H9 (cell line): ENCODE results near the gene TDRD7. TPM values are rescaled to one million over a fixed set of nuclear protein-coding genes. Genes with fewer than 3 reads are reported as not detected.

Source experiments
- DNase-seq: peaks from one replicate; pipeline ENCODE4 v3.0.0-alpha.2; 2017
- H2AFZ ChIP-seq: one replicate; pipeline ENCODE4 v1.6.1; 2013; ENCODE audit warnings: mild to moderate bottlenecking, low read length, control low read depth, moderate library complexity
- H2AK5ac ChIP-seq: 2 replicates; pipeline ENCODE4 v1.6.1; 2013; ENCODE audit warnings: low read length, control low read depth, mixed read lengths; ENCODE audit not compliant: insufficient read length
- H2BK120ac ChIP-seq: one replicate; pipeline ENCODE4 v1.6.1; 2013; ENCODE audit warnings: low read depth, mild to moderate bottlenecking, low read length, control low read depth, inconsistent platforms; ENCODE audit not compliant: poor library complexity, severe bottlenecking
- H2BK12ac ChIP-seq: 2 replicates; pipeline ENCODE4 v1.6.1; 2013; ENCODE audit warnings: low read length, control low read depth, mixed read lengths, low read depth; ENCODE audit not compliant: insufficient read length
- H2BK15ac ChIP-seq: 2 replicates; pipeline ENCODE4 v1.6.1; 2013; ENCODE audit warnings: low read depth, low read length, control low read depth
- H2BK20ac ChIP-seq: one replicate; pipeline ENCODE4 v1.6.1; 2013; ENCODE audit warnings: low read depth, mild to moderate bottlenecking, low read length, control low read depth, inconsistent platforms; ENCODE audit not compliant: poor library complexity, severe bottlenecking
- H2BK5ac ChIP-seq: 2 replicates; pipeline ENCODE4 v1.6.1; 2013; ENCODE audit warnings: low read length, control low read depth, mixed read lengths; ENCODE audit not compliant: insufficient read length
- H3K14ac ChIP-seq: 2 replicates; pipeline ENCODE4 v1.6.1; 2013; ENCODE audit warnings: low read length, control low read depth; ENCODE audit not compliant: insufficient read depth
- H3K18ac ChIP-seq: 2 replicates; pipeline ENCODE4 v1.6.1; 2013; ENCODE audit warnings: low read depth, mild to moderate bottlenecking, mixed read lengths, low read length, control low read depth; ENCODE audit not compliant: insufficient read length
- H3K23ac ChIP-seq: 2 replicates; pipeline ENCODE4 v1.6.1; 2013; ENCODE audit warnings: low read length, control low read depth, mixed read lengths, low read depth; ENCODE audit not compliant: insufficient read length
- H3K23me2 ChIP-seq: 2 replicates; pipeline ENCODE4 v1.6.1; 2013; ENCODE audit warnings: low read depth, mild to moderate bottlenecking, mixed read lengths, low read length, control low read depth; ENCODE audit not compliant: insufficient read length, poor library complexity, severe bottlenecking
- H3K27ac ChIP-seq: 2 replicates; pipeline ENCODE4 v1.5.1; 2013; ENCODE audit warnings: low read length, control low read depth, mixed read lengths, low read depth; ENCODE audit not compliant: insufficient read length
- H3K27me3 ChIP-seq: 2 replicates; pipeline ENCODE4 v1.6.1; 2013; ENCODE audit warnings: low read length, control low read depth, inconsistent platforms; ENCODE audit not compliant: insufficient read depth
- H3K4ac ChIP-seq: 2 replicates; pipeline ENCODE4 v1.6.1; 2013; ENCODE audit warnings: low read depth, mild to moderate bottlenecking, control low read depth, inconsistent platforms, low read length, moderate library complexity
- H3K4me1 ChIP-seq: 2 replicates; pipeline ENCODE4 v1.6.1; 2013; ENCODE audit warnings: low read length, control low read depth, inconsistent platforms; ENCODE audit not compliant: insufficient read depth
- H3K4me2 ChIP-seq: 2 replicates; pipeline ENCODE4 v1.6.1; 2013; ENCODE audit warnings: low read length, control low read depth, mixed read lengths; ENCODE audit not compliant: insufficient read length, insufficient read depth
- H3K56ac ChIP-seq: 2 replicates; pipeline ENCODE4 v1.6.1; 2013; ENCODE audit warnings: low read depth, mild to moderate bottlenecking, mixed read lengths, low read length, control low read depth; ENCODE audit not compliant: insufficient read length
- H3K79me1 ChIP-seq: 2 replicates; pipeline ENCODE4 v1.6.1; 2013; ENCODE audit warnings: low read depth, mild to moderate bottlenecking, moderate library complexity, low read length, control low read depth, inconsistent platforms; ENCODE audit not compliant: insufficient read depth, poor library complexity, severe bottlenecking
- H3K79me2 ChIP-seq: 2 replicates; pipeline ENCODE4 v1.6.1; 2013; ENCODE audit warnings: low read length, control low read depth, inconsistent platforms; ENCODE audit not compliant: insufficient read depth
- H3K9ac ChIP-seq: 2 replicates; pipeline ENCODE4 v1.6.1; 2013; ENCODE audit warnings: low read length, control low read depth, mixed read lengths; ENCODE audit not compliant: insufficient read length; ENCODE audit errors: extremely low read depth
- H3K9me3 ChIP-seq: one replicate; pipeline ENCODE4 v1.6.1; 2013; ENCODE audit warnings: low read depth, low read length, inconsistent platforms; ENCODE audit not compliant: control insufficient read depth
- H3T11ph ChIP-seq: one replicate; pipeline ENCODE4 v1.6.1; 2013; ENCODE audit warnings: mild to moderate bottlenecking, low read length, control low read depth, inconsistent platforms
- H4K20me1 ChIP-seq: one replicate; pipeline ENCODE4 v1.6.1; 2013; ENCODE audit not compliant: control insufficient read depth, insufficient read length, insufficient read depth
- H4K5ac ChIP-seq: 2 replicates; pipeline ENCODE4 v1.6.1; 2013; ENCODE audit warnings: low read depth, mild to moderate bottlenecking, mixed read lengths, low read length, control low read depth; ENCODE audit not compliant: insufficient read length
- H4K8ac ChIP-seq: replicated peaks from 2 replicates; pipeline ENCODE4 v1.6.1; 2013; ENCODE audit warnings: low read length, control low read depth, mixed read lengths, low read depth; ENCODE audit not compliant: insufficient read length
- H4K91ac ChIP-seq: 2 replicates; pipeline ENCODE4 v1.6.1; 2013; ENCODE audit warnings: low read depth, mild to moderate bottlenecking, moderate library complexity, mixed read lengths, low read length, control low read depth; ENCODE audit not compliant: insufficient read length
- H3K27ac Mint-ChIP-seq, 3 experiments: 2 replicates in 2 of 3; 3 replicates in 1 of 3; pipeline ENCODE4 v1.8.0; 2020 to 2021; ENCODE audit warnings: mixed read lengths in 3 of 3, mild to moderate bottlenecking in 1 of 3, moderate library complexity in 1 of 3
- H3K27me3 Mint-ChIP-seq: 2 replicates; pipeline ENCODE4 v1.8.0; 2021; ENCODE audit warnings: low read depth, mild to moderate bottlenecking, moderate library complexity, mixed read lengths
- H3K36me3 Mint-ChIP-seq, 3 experiments: 2 replicates in 2 of 3; 3 replicates in 1 of 3; pipeline ENCODE4 v1.8.0; 2020 to 2021; ENCODE audit warnings: low read depth in 3 of 3, mixed read lengths in 3 of 3; ENCODE audit not compliant: insufficient read depth in 1 of 3
- H3K4me1 Mint-ChIP-seq, 2 experiments: 2 replicates each; pipeline ENCODE4 v1.8.0; 2020; ENCODE audit warnings: mixed read lengths in 2 of 2
- H3K4me3 Mint-ChIP-seq, 2 experiments: 2 replicates in 1 of 2; 3 replicates in 1 of 2; pipeline ENCODE4 v1.8.0; 2020 to 2021; ENCODE audit warnings: mild to moderate bottlenecking in 2 of 2, mixed read lengths in 2 of 2, moderate library complexity in 1 of 2
- H3K9me3 Mint-ChIP-seq, 2 experiments: 2 replicates in 1 of 2; 3 replicates in 1 of 2; pipeline ENCODE4 v1.8.0; 2020; ENCODE audit warnings: mild to moderate bottlenecking in 2 of 2, mixed read lengths in 2 of 2, moderate library complexity in 1 of 2
- CTCF ChIP-seq: fragments of 200-600 bp; sonication (generic); conservative IDR thresholded peaks from 3 replicates; pipeline ENCODE4 v1.8.0; 2021; ENCODE audit warnings: antibody characterized with exemption, mild to moderate bottlenecking
- WGBS: extraction: QIAGEN DNeasy Blood & Tissue Kit; methylation state at CpG from one replicate; pipeline ENCODE4 v1.1.7; 2013; ENCODE audit warnings: missing lambda C conversion rate, low lambda C conversion rate, mixed read lengths; ENCODE audit not compliant: insufficient read length; ENCODE audit errors: extremely low coverage; 5-methylcytosine and 5-hydroxymethylcytosine counted together
- total RNA-seq: library from RNA; stranded (reverse); gene quantifications from 2 replicates; pipeline ENCODE4 v1.2.1, GENCODE V29; 2021

TDRD7 gene
- total RNA-seq, 1 experiment from 2014 or later, result 5.1 TPM

GRCh38 chr9:97431549-97432143, 19.8 kb downstream of the TDRD7 start:
- Histone ChIP-seq H2BK20ac (no peak overlapping the region), H4K20me1 (no peaks in the 10 kb centered on the region), H3K9me3 (no peaks in the 10 kb centered on the region), H4K91ac (no peak overlapping the region), H3K56ac (no peak overlapping the region), H3K4ac (no peak overlapping the region), H3T11ph (no peak overlapping the region), H2BK12ac (no peak overlapping the region), H3K18ac (no peak overlapping the region), H3K27me3 (no peaks in the 10 kb centered on the region), H2BK5ac (no peak overlapping the region), H3K4me2 (no peak overlapping the region), H3K23me2 (no peaks in the 10 kb centered on the region), H2BK15ac (no peak overlapping the region), H2BK120ac (no peak overlapping the region), H2AK5ac (no peak overlapping the region), H3K79me1 (no peaks in the 10 kb centered on the region), H3K23ac (no peak overlapping the region), H3K27ac (no peak overlapping the region), H2AFZ (no peak overlapping the region), H3K4me1 (no peaks in the 10 kb centered on the region), H3K14ac (no peak overlapping the region), H4K8ac (no peak overlapping the region), H4K5ac (no peak overlapping the region), H3K79me2 (no peaks in the 10 kb centered on the region), H3K9ac (no peak overlapping the region)
- Mint-ChIP-seq H3K9me3 (no peaks in the 10 kb centered on the region), H3K27me3 (no peaks in the 10 kb centered on the region), H3K4me1 (peaks cover 6% of the 10 kb centered on the region in 2 experiments), H3K36me3 (no peaks in the 10 kb centered on the region), H3K27ac (no peak overlapping the region), H3K4me3 (no peak overlapping the region; a peak in 1 of 5 replicates)
- TF ChIP-seq CTCF, result no peak
- WGBS, result no CpG with 5 or more reads among the region's 5 CpGs
- no peak for DNase-seq
